WTC11 (cell line): Measurements from ENCODE around the gene FAM135A. TPM values are rescaled to one million over a fixed set of nuclear protein-coding genes. Genes with fewer than 3 reads are reported as not detected.

Source experiments
- ATAC-seq: fragments of 200-7000 bp; cut with Tn5 transposase; 2 replicates; pipeline ENCODE4 v1.10.0; 2021; ENCODE audit warnings: mild to moderate bottlenecking, moderate library complexity
- CTCF ChIA-PET: fragments of 300-600 bp; sonication (Branson Sonifier 250); formaldehyde crosslinking; loops from one replicate; lab custom pipeline; 2021; ENCODE audit warnings: antibody characterized with exemption; lab: Charles Lee
- POLR2A ChIA-PET: fragments of 350-600 bp; sonication (Branson Sonifier 250); formaldehyde crosslinking; loops from one replicate; lab custom pipeline; 2021; ENCODE audit warnings: antibody characterized with exemption; lab: Charles Lee
- DNase-seq: peaks from one replicate; pipeline ENCODE4 v3.0.0; 2021; ENCODE audit warnings: low spot score
- H3K27ac Mint-ChIP-seq: 2 replicates; pipeline ENCODE4 v1.8.0; 2021; ENCODE audit warnings: mixed read lengths
- H3K27me3 Mint-ChIP-seq: 2 replicates; pipeline ENCODE4 v1.8.0; 2021; ENCODE audit warnings: low read depth, mild to moderate bottlenecking, moderate library complexity, mixed read lengths
- H3K36me3 Mint-ChIP-seq: 2 replicates; pipeline ENCODE4 v1.8.0; 2021; ENCODE audit warnings: mixed read lengths
- H3K4me1 Mint-ChIP-seq: 2 replicates; pipeline ENCODE4 v1.8.0; 2022; ENCODE audit warnings: mixed read lengths
- H3K4me3 Mint-ChIP-seq: 2 replicates; pipeline ENCODE4 v1.8.0; 2021; ENCODE audit warnings: mild to moderate bottlenecking, moderate library complexity, mixed read lengths
- H3K9me3 Mint-ChIP-seq: 2 replicates; pipeline ENCODE4 v1.8.0; 2021; ENCODE audit warnings: mixed read lengths
- ATF2 ChIP-seq: sonication (generic); formaldehyde crosslinking; IDR thresholded peaks from 2 replicates; pipeline ENCODE4 v1.8.1; 2022; ENCODE audit warnings: low read depth, missing genetic modification reagents, borderline replicate concordance
- ATF6 ChIP-seq: sonication (generic); formaldehyde crosslinking; IDR thresholded peaks from 2 replicates; pipeline ENCODE4 v1.8.1; 2023; ENCODE audit warnings: mild to moderate bottlenecking, missing genetic modification reagents
- CTCF ChIP-seq: fragments of 200-600 bp; IDR thresholded peaks from 2 replicates; pipeline ENCODE4 v1.8.0; 2022; ENCODE audit warnings: antibody characterized with exemption
- E2F1 ChIP-seq: sonication (generic); formaldehyde crosslinking; IDR thresholded peaks from 2 replicates; pipeline ENCODE4 v1.8.0; 2022; ENCODE audit warnings: mild to moderate bottlenecking, missing genetic modification reagents
- EMX1 ChIP-seq: fragments of 250-450 bp; sonication (Bioruptor Pico); IDR thresholded peaks from 2 replicates; pipeline ENCODE4 v1.8.0; 2021; ENCODE audit warnings: mild to moderate bottlenecking
- HMGXB4 ChIP-seq: sonication (generic); formaldehyde crosslinking; IDR thresholded peaks from 2 replicates; pipeline ENCODE4 v1.8.1; 2023; ENCODE audit warnings: mild to moderate bottlenecking, moderate library complexity, missing genetic modification reagents
- IRF2 ChIP-seq: sonication (generic); formaldehyde crosslinking; IDR thresholded peaks from 2 replicates; pipeline ENCODE4 v1.8.0; 2022; ENCODE audit warnings: low read depth, missing genetic modification reagents, borderline replicate concordance
- NFATC4 ChIP-seq: fragments of 250-450 bp; sonication (Bioruptor Pico); IDR thresholded peaks from 2 replicates; pipeline ENCODE4 v1.9.0; 2021; ENCODE audit warnings: mild to moderate bottlenecking
- NR3C1 ChIP-seq: sonication (generic); formaldehyde crosslinking; conservative IDR thresholded peaks from 2 replicates; pipeline ENCODE4 v1.8.1; 2023; ENCODE audit warnings: low read depth, mild to moderate bottlenecking, missing genetic modification reagents
- PREB ChIP-seq: sonication (generic); formaldehyde crosslinking; IDR thresholded peaks from 2 replicates; pipeline ENCODE4 v1.8.1; 2022; ENCODE audit warnings: mild to moderate bottlenecking, missing genetic modification reagents, moderate library complexity, borderline replicate concordance
- SOX15 ChIP-seq: fragments of 250-450 bp; sonication (Bioruptor Pico); IDR thresholded peaks from 2 replicates; pipeline ENCODE4 v1.9.0; 2021; ENCODE audit warnings: mild to moderate bottlenecking
- SP1 ChIP-seq: sonication (generic); formaldehyde crosslinking; conservative IDR thresholded peaks from 2 replicates; pipeline ENCODE4 v1.8.1; 2022; ENCODE audit warnings: missing genetic modification reagents
- TEAD1 ChIP-seq: sonication (generic); formaldehyde crosslinking; IDR thresholded peaks from 2 replicates; pipeline ENCODE4 v1.8.0; 2022; ENCODE audit warnings: mild to moderate bottlenecking, missing genetic modification reagents
- ZMAT4 ChIP-seq: fragments of 250-450 bp; sonication (Bioruptor Pico); IDR thresholded peaks from 2 replicates; pipeline ENCODE4 v1.9.0; 2021; ENCODE audit warnings: mild to moderate bottlenecking
- ZNF263 ChIP-seq: sonication (generic); formaldehyde crosslinking; IDR thresholded peaks from 2 replicates; pipeline ENCODE4 v1.8.1; 2022; ENCODE audit warnings: low read depth, mild to moderate bottlenecking, moderate library complexity, missing genetic modification reagents
- ZNF423 ChIP-seq: fragments of 250-450 bp; sonication (Bioruptor Pico); IDR thresholded peaks from 2 replicates; pipeline ENCODE4 v2.1.2; 2022; ENCODE audit warnings: mild to moderate bottlenecking, moderate library complexity
- ZNF671 ChIP-seq: fragments of 250-450 bp; sonication (Bioruptor Pico); IDR thresholded peaks from 2 replicates; pipeline ENCODE4 v1.8.0; 2021; ENCODE audit warnings: mild to moderate bottlenecking
- ZSCAN18 ChIP-seq: fragments of 250-450 bp; sonication (Bioruptor Pico); IDR thresholded peaks from 2 replicates; pipeline ENCODE4 v2.1.2; 2022; ENCODE audit warnings: mild to moderate bottlenecking, moderate library complexity
- total RNA-seq: library from RNA; stranded (reverse); gene quantifications from 3 replicates; pipeline ENCODE4 v1.2.3, GENCODE V29; 2021
- TF ChIP-seq, protein P1 (sequence below): fragments of 250-450 bp; sonication (Bioruptor Pico); IDR thresholded peaks from 2 replicates; pipeline ENCODE4 v1.9.0; 2021; ENCODE audit warnings: mild to moderate bottlenecking, borderline replicate concordance

FAM135A gene
- total RNA-seq, 1 experiment from 2014 or later = 32.9 TPM

- H3K27me3 Mint-ChIP-seq = no peaks in the 10 kb centered on the region
- H3K27ac Mint-ChIP-seq = no peak overlapping the region
- ChIA-PET CTCF (no interaction called here), POLR2A (no interaction called here)
- no peaks in the 10 kb centered on the region for H3K9me3 Mint-ChIP-seq
- ATAC-seq = no peak
- no peak for DNase-seq
- no peak overlapping the region for H3K4me3 Mint-ChIP-seq
- peaks cover 14% of the 10 kb centered on the region for H3K36me3 Mint-ChIP-seq
- no peaks in the 10 kb centered on the region for H3K4me1 Mint-ChIP-seq
- no peak for TF ChIP-seq ZNF263 (CRISPR knock-in tag)
- no peak for TF ChIP-seq ZNF423 (CRISPR knock-in tag)
- no peak for TF ChIP-seq ZMAT4
- no peak for TF ChIP-seq ZSCAN18
- TF ChIP-seq ATF6 = no peak
- no peak for TF ChIP-seq ATF2 (CRISPR knock-in tag)
- TF ChIP-seq PREB = no peak
- no peak for TF ChIP-seq HMGXB4 (CRISPR knock-in tag)
- no peak for TF ChIP-seq TEAD1 (CRISPR knock-in tag)
- TF ChIP-seq, all 79 proteins: peak for 0
Measured at GRCh38 chr6:70527071-70527737, 113.9 kb downstream of the FAM135A start.

- H3K27ac Mint-ChIP-seq = no peak overlapping the region
- no peak overlapping the region for H3K4me3 Mint-ChIP-seq
- H3K4me1 Mint-ChIP-seq = no peaks in the 10 kb centered on the region
- CTCF ChIA-PET = no interaction called here
- POLR2A ChIA-PET = no interaction called here
- no peaks in the 10 kb centered on the region for H3K27me3 Mint-ChIP-seq
- no peaks in the 10 kb centered on the region for H3K9me3 Mint-ChIP-seq
- ATAC-seq = no peak
- DNase-seq = no peak
- H3K36me3 Mint-ChIP-seq = peaks cover 13% of the 10 kb centered on the region
- TF ChIP-seq SOX15 (CRISPR knock-in tag) (no peak), EMX1 (CRISPR knock-in tag) (no peak), E2F1 (no peak), IRF2 (no peak), NR3C1 (CRISPR knock-in tag) (no peak), ZNF671 (no peak), NFATC4 (no peak), SP1 (CRISPR knock-in tag) (no peak), CTCF (no peak)
- TF ChIP-seq, protein P1, sequence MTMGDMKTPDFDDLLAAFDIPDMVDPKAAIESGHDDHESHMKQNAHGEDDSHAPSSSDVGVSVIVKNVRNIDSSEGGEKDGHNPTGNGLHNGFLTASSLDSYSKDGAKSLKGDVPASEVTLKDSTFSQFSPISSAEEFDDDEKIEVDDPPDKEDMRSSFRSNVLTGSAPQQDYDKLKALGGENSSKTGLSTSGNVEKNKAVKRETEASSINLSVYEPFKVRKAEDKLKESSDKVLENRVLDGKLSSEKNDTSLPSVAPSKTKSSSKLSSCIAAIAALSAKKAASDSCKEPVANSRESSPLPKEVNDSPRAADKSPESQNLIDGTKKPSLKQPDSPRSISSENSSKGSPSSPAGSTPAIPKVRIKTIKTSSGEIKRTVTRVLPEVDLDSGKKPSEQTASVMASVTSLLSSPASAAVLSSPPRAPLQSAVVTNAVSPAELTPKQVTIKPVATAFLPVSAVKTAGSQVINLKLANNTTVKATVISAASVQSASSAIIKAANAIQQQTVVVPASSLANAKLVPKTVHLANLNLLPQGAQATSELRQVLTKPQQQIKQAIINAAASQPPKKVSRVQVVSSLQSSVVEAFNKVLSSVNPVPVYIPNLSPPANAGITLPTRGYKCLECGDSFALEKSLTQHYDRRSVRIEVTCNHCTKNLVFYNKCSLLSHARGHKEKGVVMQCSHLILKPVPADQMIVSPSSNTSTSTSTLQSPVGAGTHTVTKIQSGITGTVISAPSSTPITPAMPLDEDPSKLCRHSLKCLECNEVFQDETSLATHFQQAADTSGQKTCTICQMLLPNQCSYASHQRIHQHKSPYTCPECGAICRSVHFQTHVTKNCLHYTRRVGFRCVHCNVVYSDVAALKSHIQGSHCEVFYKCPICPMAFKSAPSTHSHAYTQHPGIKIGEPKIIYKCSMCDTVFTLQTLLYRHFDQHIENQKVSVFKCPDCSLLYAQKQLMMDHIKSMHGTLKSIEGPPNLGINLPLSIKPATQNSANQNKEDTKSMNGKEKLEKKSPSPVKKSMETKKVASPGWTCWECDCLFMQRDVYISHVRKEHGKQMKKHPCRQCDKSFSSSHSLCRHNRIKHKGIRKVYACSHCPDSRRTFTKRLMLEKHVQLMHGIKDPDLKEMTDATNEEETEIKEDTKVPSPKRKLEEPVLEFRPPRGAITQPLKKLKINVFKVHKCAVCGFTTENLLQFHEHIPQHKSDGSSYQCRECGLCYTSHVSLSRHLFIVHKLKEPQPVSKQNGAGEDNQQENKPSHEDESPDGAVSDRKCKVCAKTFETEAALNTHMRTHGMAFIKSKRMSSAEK (CRISPR knock-in tag) = no peak
Measured at GRCh38 chr6:70530023-70530422, 116.7 kb downstream of the FAM135A start.
